DND-41 (cell line): Measurements from ENCODE around the gene SLC38A5.

Experiments
- EZH2 ChIP-seq: IDR thresholded peaks from 3 replicates; pipeline ENCODE4 v1.6.1; 2012; ENCODE audit warnings: borderline replicate concordance, low read depth, mild to moderate bottlenecking, moderate library complexity, low read length, inconsistent platforms; ENCODE audit not compliant: severe bottlenecking
- TF ChIP-seq, protein P1 (sequence below): IDR thresholded peaks from 2 replicates; pipeline ENCODE4 v1.5.1; 2012; ENCODE audit warnings: borderline replicate concordance, low read length, moderate library complexity, mild to moderate bottlenecking; ENCODE audit not compliant: poor library complexity, severe bottlenecking; ENCODE audit errors: extremely low read depth

DNA sequence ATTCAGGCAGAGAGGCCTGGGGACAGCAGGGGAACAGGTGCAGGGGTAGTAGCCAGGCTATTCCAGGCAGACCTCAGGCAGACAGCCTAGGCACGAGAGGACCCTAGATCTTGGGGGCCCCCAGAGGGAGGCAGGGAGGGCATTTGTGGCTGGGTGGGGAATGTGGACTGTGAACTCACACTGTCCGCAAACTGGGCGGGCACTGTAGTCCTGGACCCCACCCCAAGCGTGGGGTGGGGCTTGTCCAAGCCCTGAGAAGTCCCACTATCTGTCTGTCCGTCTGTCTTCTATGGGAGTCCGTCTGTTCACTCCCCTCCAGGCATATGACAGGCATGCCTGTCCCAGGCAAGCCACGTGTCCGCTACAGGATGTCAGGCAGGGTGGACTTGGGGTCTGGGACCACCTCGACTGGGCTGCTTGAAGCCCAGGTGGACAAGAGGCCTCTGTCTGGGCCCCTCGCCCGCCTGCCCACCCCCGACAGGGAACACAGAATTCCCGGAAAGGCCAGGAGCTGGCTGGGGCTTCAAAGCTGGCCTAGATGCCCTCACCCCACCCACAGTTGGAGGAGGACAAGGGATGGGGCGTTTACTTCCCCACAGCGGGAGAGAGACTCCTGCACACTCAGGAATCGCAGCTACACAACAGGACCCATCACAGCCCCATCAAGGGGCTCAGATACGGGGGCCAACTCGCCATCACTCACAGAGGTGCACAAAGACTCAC, at the start of gene SLC38A5:
- TF ChIP-seq, protein P1, sequence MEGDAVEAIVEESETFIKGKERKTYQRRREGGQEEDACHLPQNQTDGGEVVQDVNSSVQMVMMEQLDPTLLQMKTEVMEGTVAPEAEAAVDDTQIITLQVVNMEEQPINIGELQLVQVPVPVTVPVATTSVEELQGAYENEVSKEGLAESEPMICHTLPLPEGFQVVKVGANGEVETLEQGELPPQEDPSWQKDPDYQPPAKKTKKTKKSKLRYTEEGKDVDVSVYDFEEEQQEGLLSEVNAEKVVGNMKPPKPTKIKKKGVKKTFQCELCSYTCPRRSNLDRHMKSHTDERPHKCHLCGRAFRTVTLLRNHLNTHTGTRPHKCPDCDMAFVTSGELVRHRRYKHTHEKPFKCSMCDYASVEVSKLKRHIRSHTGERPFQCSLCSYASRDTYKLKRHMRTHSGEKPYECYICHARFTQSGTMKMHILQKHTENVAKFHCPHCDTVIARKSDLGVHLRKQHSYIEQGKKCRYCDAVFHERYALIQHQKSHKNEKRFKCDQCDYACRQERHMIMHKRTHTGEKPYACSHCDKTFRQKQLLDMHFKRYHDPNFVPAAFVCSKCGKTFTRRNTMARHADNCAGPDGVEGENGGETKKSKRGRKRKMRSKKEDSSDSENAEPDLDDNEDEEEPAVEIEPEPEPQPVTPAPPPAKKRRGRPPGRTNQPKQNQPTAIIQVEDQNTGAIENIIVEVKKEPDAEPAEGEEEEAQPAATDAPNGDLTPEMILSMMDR, result no peak
- TF ChIP-seq EZH2, result no peak
